ENCODE results near the gene PITX2.

PITX2 gene

DNA sequence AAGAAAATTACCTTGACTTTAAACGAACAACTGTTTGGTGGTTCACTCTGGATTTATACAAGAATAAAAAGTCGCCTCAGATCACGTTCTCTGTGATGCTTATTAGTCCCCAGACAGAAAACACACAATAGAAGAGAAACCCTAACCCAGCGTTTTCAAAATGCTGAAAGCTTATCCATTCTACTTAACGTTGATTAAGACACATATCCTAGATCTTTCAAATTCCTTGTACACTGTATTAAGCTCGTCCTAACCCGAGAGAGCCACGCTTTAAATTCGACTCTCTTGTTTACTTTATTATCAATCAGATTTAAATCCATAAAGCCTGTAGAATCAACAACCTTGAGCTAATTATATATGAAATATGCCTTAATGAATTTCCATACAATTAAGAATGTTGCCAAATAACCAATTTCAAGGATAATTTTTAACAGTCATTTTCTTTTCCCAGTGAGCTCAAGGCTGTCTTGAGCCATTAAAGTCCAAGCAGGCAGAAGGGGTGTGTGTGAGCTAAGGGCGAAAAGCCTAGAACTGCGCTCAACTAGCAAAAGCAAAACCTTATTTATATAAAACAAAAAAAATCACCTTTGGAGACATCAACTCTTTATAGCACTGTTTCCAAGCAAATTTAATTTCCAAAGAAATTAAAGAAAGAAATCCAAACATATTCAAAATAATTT, 981 bp upstream of the PITX2 start:
- no peak for DNase-seq (ENCODE audit: low read depth)

DNA sequence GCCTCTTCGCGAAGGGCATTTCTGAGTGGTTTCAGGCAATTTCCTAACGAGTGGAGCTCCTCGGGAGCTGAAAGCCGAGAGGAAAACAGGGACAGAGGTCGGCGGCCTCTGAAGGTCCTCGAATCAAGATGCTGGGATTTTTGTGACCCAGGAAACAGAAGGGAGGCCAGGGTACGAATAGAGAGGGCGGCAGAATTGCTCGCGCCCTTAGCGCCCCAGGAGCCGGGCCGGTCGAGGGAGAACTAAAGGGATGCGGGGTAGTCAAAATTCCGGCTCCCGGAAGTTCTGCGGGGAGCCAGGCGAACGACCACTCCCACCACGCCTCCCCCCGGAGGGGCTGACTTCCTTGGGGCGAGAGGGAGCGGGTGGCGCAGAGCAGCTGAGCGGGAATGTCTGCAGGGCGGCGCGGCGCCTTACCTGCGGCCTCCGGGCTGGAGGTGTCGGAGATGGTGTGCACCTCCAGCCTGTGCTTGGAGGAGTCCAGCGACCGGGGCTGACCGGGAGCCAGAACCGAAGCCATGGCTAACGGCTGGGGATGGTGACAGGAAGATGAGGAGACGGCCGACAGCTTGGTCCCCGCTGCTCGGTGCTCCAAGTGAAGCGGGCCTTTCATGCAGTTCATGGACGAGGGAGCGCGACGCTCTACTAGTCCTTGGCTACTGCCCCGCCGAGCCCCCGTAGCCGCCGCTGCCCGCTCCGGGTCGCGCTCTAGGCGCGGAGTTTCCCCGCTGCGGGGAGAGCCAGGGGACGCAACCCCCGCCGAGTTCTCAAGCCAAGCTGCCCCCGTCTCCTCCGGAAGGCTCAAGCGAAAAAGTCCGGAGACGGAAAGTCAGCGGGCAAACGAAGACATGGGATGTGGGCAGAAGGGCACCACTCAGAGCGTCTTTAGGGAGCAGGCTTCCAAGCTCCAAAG, 782 bp downstream of the PITX2 start:
- DNase-seq (ENCODE audit: low read depth), result no peak

DNA sequence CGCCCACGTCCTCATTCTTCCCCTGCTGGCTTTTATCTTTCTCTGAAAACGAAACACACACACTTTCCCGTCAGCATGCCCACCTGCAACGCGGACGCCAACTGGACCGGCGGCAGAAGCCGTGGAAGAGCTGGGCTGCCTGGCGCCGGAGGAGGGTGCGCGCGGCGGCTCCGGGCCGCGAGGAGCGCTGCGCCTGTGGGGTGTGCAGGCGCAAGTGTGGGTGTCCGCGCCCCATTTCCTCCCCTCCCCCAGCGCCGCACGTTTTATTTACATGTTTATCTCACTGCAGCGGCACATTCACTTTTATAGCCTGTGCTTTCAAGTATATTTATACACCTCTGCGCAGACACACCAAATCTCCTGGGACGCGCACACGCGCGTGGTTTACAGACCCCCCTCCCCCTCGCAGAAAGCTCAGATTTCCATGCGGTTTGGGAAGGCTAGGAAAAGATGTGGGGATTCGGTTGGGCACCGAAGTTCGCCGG, 1.5 kb downstream of the PITX2 start:
- no peak for DNase-seq (ENCODE audit: low read depth)

DNA sequence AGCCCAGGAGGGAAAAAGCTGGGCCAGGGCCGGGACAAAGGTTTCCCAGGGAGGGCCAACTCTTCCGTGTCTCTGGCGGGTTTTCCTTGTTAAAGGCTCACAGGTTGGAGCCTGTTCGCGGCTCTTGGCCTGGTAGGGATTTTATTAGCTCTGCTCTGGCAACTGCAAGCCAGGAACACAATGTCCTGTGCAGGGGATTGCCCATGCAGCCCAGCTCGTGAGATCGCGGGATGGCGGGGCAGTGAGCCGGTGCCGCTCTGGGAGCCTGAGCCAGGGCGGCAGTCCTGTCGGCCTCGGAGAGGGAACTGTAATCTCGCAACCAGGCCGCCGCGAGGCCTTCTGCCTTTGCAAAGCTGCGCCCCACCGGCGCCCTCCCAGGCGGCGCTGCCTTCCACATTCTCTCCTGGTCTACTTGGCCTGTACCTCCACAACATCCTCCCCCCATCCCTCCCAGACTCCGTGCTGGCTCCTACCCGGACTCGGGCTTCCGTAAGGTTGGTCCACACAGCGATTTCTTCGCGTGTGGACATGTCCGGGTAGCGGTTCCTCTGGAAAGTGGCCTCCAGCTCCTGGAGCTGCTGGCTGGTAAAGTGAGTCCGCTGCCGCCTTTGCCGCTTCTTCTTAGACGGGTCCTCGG, 2.1 kb downstream of the PITX2 start:
- no peak for DNase-seq (ENCODE audit: low read depth)

DNA sequence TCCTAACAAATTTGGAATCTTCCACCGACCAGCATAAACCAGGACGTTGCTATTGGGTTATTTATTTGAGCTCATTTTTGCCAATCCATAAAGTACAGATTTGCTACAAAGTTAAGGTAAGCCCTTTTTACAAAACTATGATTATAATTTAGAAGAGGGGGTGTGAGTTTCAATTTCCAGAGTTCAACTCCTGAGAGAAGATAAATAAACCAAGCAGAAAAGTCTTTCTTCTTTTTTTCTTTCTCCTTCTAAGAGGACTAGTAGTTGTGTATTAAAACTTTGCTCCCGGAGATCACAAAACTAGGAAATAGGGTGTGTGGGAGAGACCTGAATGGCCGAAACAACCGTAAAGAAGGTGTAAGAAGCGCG, 2.6 kb downstream of the PITX2 start:
- no peak for DNase-seq (ENCODE audit: low read depth)

DNA sequence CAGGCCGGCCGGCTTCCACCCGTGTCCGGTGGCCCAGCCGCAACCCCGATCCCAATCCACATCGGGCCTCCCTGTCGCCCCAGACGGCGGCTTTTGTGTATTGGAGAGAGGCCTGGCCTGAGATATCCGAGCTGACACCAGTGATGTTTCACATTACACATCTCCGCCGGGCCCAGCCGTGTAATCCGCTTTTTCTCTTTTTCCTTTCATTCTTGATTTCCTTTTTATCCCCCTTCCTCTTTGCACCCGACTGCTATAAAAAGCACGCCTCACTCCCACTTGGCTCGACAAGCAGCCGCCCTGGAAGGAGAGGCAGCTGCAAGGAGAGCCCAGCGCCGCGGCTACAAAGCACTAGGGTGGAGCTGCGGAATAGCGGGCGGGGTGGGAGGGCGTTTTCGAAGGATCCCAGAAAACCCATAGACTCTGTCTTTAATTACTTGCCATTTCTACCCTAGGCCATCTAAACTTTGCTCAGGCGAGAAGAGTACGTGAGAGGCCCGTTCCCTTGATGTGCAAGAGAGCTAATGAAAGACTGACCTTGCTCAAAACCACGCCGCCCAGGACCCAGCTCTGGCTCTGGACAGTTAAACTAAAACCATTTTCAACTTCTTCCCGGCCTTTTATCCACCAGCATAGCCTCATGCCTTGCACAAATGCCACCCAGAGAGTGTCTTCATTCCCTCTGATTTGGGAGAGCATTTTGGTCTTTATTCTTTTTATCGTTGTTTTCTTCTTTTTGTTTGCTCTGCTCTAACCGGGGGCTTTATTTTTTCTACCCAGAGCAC, 3.2 kb downstream of the PITX2 start:
- no peak for DNase-seq (ENCODE audit: low read depth)

DNA sequence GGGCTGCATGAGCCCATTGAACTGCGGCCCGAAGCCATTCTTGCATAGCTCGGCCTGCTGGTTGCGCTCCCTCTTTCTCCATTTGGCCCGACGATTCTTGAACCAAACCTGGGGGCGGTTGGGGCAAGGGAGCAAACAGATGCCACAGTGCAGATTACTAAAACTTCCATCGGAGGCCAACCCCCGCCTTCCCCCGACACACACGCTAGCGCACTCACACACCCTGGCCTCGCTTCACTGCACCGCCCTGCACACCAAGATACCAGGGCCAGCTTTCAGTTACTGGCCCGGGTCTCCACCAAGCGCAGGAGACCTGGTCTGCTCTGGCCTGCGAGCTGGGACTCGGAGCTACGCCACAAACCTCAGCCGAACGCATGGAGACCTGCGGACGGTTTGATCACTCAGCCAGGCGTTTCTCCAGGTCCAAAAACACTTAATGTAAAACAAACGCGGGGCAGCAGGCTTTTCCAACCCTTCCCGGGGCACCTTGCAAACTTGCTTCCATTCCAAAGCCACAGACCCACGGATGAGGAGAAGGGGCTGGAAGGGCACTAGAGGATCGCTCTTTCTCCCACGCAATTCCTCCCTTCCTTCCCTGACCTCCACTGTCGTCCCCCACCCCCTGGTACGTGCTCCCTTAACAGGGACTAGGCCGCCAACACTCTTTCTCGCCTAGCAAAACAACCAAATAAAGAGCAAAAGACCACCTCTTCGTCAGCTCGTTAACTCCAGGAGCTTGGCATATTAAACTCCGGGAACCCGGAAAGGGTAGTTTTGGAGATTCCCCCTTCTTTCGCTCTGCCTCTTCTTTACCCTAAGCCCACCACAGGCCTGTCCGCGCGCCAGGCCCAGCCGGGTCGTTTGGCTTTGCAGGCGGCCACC, 4.1 kb downstream of the PITX2 start:
- no peak for DNase-seq (ENCODE audit: low read depth)

DNA sequence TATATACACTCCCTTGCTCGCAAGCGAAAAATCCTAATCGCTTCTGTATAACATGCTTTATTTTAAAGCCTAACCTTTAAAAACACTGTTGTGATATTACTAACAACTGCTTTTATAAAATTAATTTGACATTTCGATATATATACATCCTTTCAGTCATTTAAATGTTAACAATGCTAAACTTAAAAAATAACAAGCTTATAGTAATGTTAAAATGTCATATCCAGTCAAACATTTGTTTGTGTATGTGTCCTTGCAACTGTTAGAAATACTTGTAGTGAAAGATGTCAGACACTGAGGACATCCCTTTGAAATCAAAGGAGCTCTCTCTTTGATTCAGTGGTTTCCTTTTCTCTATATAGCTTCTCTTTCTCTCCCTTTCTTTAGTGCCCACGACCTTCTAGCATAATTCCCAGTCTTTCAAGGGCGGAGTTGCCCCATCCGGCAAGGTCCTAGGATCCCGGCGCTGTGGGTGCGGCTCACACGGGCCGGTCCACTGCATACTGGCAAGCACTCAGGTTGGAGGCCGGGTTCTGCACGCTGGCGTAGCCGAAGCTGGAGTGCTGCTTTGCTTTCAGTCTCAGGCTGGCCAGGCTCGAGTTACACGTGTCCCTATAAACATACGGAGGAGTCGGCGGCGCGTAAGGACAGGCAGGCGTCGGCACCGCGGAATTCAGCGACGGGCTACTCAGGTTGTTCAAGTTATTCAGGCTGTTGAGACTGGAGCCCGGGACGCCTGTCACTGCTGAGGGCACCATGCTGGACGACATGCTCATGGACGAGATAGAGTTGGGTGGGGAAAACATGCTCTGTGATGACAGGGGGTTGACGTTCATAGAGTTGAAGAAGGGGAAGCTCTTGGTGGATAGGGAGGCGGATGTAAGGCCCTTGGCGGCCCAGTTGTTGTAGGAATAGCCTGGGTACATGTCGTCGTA, 5.0 kb downstream of the PITX2 start:
- DNase-seq (ENCODE audit: low read depth), result no peak

DNA sequence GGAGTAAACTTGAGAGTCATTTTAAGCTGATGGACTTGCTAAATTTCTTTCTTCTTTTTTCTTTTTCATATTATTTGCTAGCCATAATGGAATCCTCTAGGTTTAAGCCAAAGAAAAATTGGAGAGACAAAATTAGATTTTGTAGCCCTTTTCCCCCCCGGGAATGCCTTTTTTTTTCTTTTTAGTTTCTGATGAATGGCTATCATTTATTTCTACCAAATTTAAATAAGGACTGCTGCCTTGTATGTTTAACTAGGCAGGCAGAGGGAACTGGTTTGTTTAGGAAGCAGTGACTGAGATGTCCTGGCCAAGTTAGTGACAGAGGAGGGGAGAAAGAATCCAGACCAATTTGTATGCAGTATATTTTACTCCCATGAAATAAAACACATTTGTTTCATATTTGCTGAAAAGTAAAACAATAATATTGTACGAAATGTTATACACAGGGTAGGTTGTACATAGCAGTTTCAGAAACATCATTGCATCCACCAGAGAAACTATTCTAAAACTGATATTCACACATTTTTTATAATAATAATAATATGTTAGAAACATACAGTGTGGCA, 5.7 kb downstream of the PITX2 start:
- no peak for DNase-seq (ENCODE audit: low read depth)

DNA sequence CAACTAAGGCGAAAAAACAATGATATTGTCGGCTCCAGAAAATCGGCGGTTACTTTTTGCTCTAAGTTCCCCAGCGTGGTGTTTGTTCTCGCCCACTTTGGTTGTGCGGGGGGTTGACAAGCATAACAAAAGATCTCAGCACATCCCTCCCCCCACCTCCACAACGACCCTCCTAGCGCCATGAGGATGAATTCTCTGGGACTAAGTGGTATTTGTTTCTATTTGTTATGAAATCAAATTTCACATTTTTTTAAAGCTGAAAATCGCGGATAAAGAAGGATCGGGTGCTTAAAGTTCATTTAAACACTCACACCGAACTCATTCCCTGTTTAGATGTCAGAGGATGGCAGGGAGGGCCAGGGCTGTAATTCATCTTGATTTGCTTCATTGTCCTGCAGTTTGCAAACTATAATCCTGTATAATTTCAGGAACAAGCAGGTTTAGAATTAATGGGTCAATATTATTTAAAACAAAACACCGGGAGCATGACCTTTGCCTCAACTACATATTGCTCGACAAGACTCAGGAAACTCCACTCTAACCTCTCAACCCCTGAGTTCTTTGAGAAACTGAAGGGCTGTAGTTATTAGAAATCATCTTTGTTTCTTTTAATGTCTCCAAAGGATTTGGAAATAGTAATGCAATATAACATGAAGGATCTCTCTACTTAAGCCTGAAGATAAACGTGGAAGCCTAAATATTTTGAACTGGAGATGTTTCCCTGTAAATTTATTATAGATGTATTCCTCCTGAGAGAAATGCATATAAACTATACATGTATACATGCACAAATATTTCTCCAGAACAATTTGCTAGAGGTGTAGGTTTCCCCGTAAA, 6.4 kb downstream of the PITX2 start:
- no peak for DNase-seq (ENCODE audit: low read depth)

DNA sequence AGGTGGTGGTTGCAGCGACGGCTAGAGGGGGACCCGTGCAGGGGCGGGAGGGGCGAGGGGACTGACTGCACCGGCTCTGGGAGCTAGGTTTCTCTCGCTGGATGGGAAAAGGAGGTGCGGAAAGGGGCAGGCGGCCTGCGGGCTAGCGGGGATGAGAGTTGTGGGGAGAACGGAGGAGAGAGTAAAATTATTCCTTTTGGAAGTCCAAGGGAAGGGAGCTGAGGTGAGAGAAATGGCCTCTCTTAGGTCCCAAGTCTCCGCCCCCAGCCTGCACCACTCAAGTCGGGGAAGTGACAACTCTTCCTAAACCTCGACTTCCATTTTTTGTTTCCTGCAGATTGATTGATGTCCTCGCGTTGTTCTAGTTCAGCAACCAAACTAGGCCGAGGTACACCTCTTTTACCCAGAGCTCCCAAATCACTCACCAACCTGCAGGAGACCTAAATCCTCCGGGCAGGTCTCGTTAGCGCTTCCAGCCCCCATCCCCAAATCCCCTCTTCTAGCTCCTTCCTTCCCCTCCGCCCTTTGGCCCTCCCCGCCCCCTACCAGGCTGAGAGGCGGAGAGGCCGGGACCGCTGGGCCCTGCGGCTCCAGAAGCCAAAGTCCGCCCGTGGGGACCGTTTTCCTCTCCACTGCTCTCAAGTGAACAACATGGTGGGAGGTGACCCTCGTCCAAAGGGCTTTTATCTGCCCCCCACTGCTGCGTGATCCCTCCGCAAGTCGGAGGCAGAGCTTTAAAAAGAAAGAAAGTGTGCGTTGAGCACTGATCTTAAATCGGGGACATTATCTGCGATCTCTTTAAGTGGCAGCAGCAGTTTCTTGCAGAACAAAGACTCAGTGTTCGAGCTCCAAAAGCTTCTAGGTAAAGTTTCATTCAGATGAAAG, 7.3 kb downstream of the PITX2 start:
- no peak for DNase-seq (ENCODE audit: low read depth)

DNA sequence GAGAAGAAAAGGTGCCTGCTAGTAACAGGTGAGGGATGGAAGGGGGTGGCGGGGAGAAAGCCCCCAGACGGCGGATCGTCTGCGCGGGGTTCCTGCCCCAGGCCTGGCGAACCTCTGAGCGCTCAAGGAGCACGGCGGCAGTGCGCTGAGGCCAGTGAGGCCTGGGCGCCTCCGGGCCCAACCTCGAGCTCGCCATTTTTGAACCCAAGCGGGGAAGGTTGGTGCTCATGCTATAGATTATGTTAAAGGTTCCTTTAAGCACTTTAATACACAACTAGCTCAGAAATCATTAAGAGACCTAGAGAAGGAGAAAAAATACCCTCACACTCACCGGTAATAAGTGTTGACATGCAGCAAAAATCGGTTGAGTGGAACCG, 7.9 kb downstream of the PITX2 start:
- DNase-seq (ENCODE audit: low read depth), result no peak

DNA sequence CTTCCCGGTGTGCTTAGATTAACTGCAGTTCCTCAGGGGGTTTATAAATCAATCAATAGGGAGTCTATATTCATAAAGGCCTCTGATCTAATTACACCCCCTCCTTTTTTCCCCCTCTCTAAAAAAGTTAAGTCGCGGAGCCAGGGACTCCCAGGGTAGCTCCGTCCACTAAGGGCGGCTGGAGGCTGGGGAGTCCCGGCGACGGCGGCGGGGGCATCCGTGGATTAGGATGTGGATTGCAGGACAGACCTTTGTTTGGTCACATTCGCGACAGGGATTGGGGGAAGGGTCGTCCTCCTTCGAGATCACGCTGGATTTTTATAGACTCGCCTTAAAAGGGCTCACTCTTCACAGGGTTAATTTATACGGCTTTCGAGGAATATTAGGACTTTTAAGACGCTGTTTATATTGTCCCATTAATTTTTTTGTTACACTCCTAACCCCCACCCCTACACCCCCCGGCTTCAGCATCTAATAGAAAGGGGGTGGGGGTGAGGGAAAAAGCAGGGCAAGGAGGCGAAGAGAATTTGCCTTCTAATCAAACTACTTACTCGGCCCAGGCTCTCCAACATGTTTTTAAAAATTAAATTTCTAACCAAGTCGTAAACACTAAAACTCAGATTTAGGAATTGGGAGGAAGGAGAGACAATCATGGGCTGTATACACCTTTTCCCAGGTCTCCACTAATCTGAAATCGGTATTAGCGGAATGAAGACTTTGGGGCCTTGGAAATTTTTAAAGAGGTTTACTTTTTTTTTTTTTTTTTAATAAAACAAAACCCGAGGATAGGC, 8.5 kb downstream of the PITX2 start:
- DNase-seq (ENCODE audit: low read depth), result no peak

DNA sequence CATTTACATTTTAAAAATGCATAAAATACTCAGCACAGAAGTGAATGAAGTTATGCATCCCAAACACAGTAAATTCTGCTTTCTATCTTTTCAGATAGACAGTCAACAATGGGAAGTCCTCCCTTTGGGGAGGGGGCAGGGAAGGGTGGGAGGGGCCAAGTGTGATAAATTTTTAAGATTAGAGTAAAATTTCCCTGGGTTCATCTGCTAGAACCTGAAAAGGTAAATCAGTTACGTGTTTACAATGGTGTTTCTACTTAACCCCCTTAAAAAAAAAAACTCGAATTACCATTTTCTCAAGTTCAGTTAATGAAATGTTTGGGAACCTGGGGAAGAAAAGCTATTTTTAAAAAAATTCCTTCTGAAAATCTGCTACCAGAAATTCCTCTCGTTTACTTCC, 9.1 kb downstream of the PITX2 start:
- no peak for DNase-seq (ENCODE audit: low read depth)

DNA sequence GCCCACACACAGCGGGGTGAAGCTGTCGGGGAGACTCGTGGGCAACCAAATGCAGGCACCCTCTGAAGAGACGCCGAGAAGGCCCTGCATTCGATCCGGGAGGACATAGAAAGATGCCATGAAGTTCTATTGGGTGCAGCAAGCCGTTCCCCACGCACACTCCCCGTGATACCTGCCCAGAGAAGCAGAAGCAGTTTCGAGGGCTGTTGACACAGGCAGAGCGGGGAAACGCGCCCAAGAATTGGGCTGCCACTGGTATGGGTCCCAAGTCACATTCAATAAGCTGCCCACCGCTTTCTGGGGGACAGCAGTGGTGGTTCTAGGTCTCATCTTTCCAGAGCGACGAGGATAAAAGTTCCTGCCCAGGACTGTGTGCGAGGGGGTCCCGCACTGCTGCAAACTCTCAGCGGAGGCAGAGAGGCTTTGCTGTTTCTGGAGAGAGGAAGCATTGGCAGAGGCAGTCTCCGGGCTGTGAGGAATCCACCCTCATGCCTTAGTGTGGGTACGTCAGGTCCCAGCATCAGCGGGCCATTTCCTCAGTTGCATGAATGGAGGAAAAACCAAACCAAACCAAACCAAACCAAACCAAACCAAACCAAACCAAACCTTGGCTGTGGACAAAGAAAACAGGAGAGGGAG, 10.1 kb downstream of the PITX2 start:
- DNase-seq (ENCODE audit: low read depth), result no peak

DNA sequence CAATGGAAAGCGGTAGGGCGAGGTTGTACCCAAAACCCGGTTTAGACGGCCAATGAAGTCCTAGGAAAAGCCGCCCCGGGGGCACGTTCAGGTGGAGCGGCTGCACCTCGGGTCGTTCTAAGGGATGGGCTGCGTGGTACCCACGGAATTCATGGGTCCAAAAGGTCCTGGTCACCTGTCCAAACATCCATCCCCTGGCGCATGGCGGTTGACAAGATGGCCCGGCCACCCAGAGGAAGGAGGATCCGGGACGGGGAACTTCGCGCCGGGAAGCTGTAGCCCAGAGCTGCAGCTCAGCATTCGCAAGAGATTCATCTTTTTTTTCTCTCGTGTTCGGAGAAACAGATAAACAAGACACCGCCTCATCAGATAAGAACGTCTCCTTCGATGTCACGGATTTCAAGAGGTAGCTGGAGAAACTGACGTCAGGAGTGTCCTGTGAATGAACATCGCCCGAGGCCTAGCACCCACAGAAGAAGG, 10.9 kb downstream of the PITX2 start:
- DNase-seq (ENCODE audit: low read depth), result no peak

Data from stimulated activated CD4-positive, alpha-beta T cell treated with anti-CD3 and anti-CD28 coated beads, Interleukin-2, amount 100 ng/mL, for 4 hours (primary cell).